Adrenal gland (tissue), 5 donors: ENCODE results near the gene NOB1.

Experiments used
- POLR2A ChIP-seq, 2 donors: fragments of 450-650 bp; IDR thresholded peaks; one replicate each; pipeline ENCODE4 v1.6.1; 2017; ENCODE audit warnings: antibody characterized with exemption in 2 of 2, mild to moderate bottlenecking in 2 of 2, moderate library complexity in 1 of 2
- TF ChIP-seq, protein P1 (sequence below), 6 experiments: fragments of 450-650 bp in 4 of 6; fragments of 200-600 bp in 2 of 6; sonication (generic) in 1 of 6; IDR thresholded peaks; 1 replicate in 5 of 6; 2 replicates in 1 of 6; pipeline versions ENCODE4 v1.5.1 to v1.8.0; 2016 to 2021; ENCODE audit warnings: antibody characterized with exemption in 6 of 6, mild to moderate bottlenecking in 2 of 6, moderate library complexity in 1 of 6
- donor health status: DM: no; HTN: no; CAD: no.

- TF ChIP-seq, protein P1, sequence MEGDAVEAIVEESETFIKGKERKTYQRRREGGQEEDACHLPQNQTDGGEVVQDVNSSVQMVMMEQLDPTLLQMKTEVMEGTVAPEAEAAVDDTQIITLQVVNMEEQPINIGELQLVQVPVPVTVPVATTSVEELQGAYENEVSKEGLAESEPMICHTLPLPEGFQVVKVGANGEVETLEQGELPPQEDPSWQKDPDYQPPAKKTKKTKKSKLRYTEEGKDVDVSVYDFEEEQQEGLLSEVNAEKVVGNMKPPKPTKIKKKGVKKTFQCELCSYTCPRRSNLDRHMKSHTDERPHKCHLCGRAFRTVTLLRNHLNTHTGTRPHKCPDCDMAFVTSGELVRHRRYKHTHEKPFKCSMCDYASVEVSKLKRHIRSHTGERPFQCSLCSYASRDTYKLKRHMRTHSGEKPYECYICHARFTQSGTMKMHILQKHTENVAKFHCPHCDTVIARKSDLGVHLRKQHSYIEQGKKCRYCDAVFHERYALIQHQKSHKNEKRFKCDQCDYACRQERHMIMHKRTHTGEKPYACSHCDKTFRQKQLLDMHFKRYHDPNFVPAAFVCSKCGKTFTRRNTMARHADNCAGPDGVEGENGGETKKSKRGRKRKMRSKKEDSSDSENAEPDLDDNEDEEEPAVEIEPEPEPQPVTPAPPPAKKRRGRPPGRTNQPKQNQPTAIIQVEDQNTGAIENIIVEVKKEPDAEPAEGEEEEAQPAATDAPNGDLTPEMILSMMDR (IDR thresholded peaks at IDR 0.05), result no peak
- TF ChIP-seq POLR2A (IDR thresholded peaks at IDR 0.05), result no peak
Measured at GRCh38 chr16:69794486-69794885, 39.8 kb upstream of the NOB1 start.
